DMS114 treated with DMSO at 0.1 percent for 48 hours (cell line): ENCODE data around the gene ZNF80.

Experiments used
- DNase-seq: peaks from one replicate; lab custom pipeline; 2025; ENCODE audit not compliant: unreplicated experiment; lab: John Stamatoyannopoulos, UW

The ZNF80 gene

GRCh38 chr3:114221165-114221880, 16.1 kb downstream of the ZNF80 start:
- DNase-seq = no peak

- no peak for DNase-seq
These were observed 17.6 kb downstream of the ZNF80 start for GRCh38 chr3:114219741-114220140.

GRCh38 chr3:114218578-114219185, 18.7 kb downstream of the ZNF80 start:
- DNase-seq = no peak

GRCh38 chr3:114218006-114218405, 19.4 kb downstream of the ZNF80 start:
- DNase-seq = no peak

GRCh38 chr3:114217266-114217665, 20.1 kb downstream of the ZNF80 start:
- DNase-seq = no peak

GRCh38 chr3:114216186-114216970, 21.0 kb downstream of the ZNF80 start:
- no peak for DNase-seq

GRCh38 chr3:114214542-114215341, 22.6 kb downstream of the ZNF80 start:
- DNase-seq = no peak

GRCh38 chr3:114213627-114214541, 23.5 kb downstream of the ZNF80 start:
- DNase-seq = no peak

GRCh38 chr3:114213292-114213626, 24.1 kb downstream of the ZNF80 start:
- DNase-seq = no peak

GRCh38 chr3:114212646-114213045, 24.7 kb downstream of the ZNF80 start:
- DNase-seq = no peak

- DNase-seq = no peak
These were observed 29.6 kb downstream of the ZNF80 start for GRCh38 chr3:114207768-114208167.

GRCh38 chr3:114206342-114206741, 31.0 kb downstream of the ZNF80 start:
- no peak for DNase-seq

- DNase-seq = no peak
These were observed 31.8 kb downstream of the ZNF80 start for GRCh38 chr3:114205541-114205940.

- no peak for DNase-seq
These were observed 42.6 kb downstream of the ZNF80 start for GRCh38 chr3:114194750-114195149.

GRCh38 chr3:114192136-114192535, 45.2 kb downstream of the ZNF80 start:
- no peak for DNase-seq

GRCh38 chr3:114186501-114186900, 50.9 kb downstream of the ZNF80 start:
- no peak for DNase-seq
